Pulmonary artery endothelial cell (primary cell): ENCODE results near the gene KCND1. TPM values are rescaled to one million over a fixed set of nuclear protein-coding genes. Genes with fewer than 3 reads are reported as not detected.
A peak's percentile ranks its signal among the peaks of the same experiment; 100 is the strongest.

Experiments
- DNase-seq: peaks from one replicate; pipeline ENCODE4 v3.0.0-alpha.2; 2011; ENCODE audit warnings: low read depth, low spot score
- total RNA-seq: library from RNA; depleted of rRNA; stranded (reverse); fragments of >200 nt; gene quantifications from 2 replicates; pipeline ENCODE4 v1.2.3, GENCODE V29; 2014

Gene KCND1
- total RNA-seq, 1 donor from 2014 or later, result 0.13 TPM

DNA sequence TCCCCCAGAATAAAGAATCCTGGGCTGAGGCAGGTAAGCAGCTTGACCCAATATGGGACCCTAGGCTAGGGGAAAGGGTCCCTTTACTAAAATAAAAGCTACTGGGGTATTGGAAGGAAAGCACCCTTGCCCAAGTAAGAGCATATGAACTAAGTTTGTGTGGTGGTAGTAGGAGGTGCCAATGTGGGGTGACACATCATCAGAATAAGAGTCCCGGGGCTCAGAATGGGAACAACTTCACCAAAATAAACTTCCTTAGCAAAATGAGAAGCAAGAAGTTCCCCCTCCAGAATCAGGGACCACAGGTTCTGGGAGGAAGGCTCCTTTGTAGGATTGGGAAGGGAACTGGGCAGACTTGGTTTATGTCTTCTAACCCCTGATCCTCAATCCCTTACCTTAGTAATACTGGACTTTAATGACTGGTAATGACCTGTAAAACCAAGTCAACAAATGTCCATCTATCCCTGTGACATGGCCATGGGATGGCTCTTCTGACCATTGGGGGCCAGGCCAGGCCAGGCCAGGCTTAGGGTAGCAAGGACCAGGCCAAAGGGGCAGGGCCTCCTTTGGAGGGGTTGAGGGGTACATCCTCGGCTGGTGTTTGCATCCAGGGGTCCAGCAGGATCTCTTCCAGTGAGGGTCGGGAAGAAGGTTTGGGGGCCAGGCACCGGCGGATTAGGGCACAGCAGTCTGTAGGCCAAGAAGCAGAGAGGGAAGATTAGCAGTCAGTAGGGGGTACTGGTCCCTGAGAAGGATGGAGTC lies 57.9 kb downstream of the KCND1 start:
- no peak for DNase-seq

GRCh38 chrX:48911412-48912182 lies 60.0 kb downstream of the KCND1 start, which contains the start of gene SLC35A2:
Gene SLC35A2 (minus strand): TSS chrX:48911646. CDS start chrX:48911636, 10 bp downstream.
- peak; percentile 36 for DNase-seq

Other genes starting within 250 kb of the KCND1 start
- gene GLOD5, start 210.1 kb downstream of the KCND1 start, total RNA-seq, result not detected in 2 replicates
- not detected in 2 replicates for gene GATA1, start 185.3 kb downstream of the KCND1 start, total RNA-seq
- gene HDAC6, start 169.8 kb downstream of the KCND1 start, total RNA-seq, result 24.7 and 37.7 TPM in 2 replicates
- gene ERAS, start 145.3 kb downstream of the KCND1 start, total RNA-seq, result not detected in 2 replicates
- gene PCSK1N, start 136.2 kb downstream of the KCND1 start, total RNA-seq, result not detected in 2 replicates
- 17.7 and 24.6 TPM in 2 replicates for gene TIMM17B, start 74.1 kb downstream of the KCND1 start, total RNA-seq
- gene PQBP1, start 73.9 kb downstream of the KCND1 start, total RNA-seq, result 98.2 and 105 TPM in 2 replicates
- gene SLC35A2, start 60.2 kb downstream of the KCND1 start, total RNA-seq, result 11.6 and 13.5 TPM in 2 replicates
- gene PIM2, start 52.8 kb downstream of the KCND1 start, total RNA-seq, result 5.5 and 6.3 TPM in 2 replicates
- 26.7 and 30.5 TPM in 2 replicates for gene OTUD5, start 14.2 kb downstream of the KCND1 start, total RNA-seq
- gene GRIPAP1, start 30.4 kb upstream of the KCND1 start, total RNA-seq, result 22.9 and 30.0 TPM in 2 replicates
- gene TFE3, start 71.5 kb upstream of the KCND1 start, total RNA-seq, result 21.0 and 29.5 TPM in 2 replicates
- gene CCDC120, start 87.2 kb upstream of the KCND1 start, total RNA-seq, result 0.42 and 0.66 TPM in 2 replicates
- 4.4 and 5.9 TPM in 2 replicates for gene PRAF2, start 102.2 kb upstream of the KCND1 start, total RNA-seq
- 23.3 and 25.5 TPM in 2 replicates for gene WDR45, start 108.0 kb upstream of the KCND1 start, total RNA-seq
- 27.1 and 29.0 TPM in 2 replicates for gene GPKOW, start 151.9 kb upstream of the KCND1 start, total RNA-seq
- gene MAGIX, start 190.9 kb upstream of the KCND1 start, total RNA-seq, result 0.59 and 1.2 TPM in 2 replicates
- 20.7 and 22.4 TPM in 2 replicates for gene PLP2, start 200.1 kb upstream of the KCND1 start, total RNA-seq
- gene PRICKLE3, start 214.5 kb upstream of the KCND1 start, total RNA-seq, result 4.7 and 6.2 TPM in 2 replicates
- 0.13 and 0.14 TPM in 2 replicates for gene SYP, start 228.3 kb upstream of the KCND1 start, total RNA-seq